Glutamatergic neuron (in vitro differentiated cells): ENCODE results near the gene SLC10A1. TPM values are rescaled to one million over a fixed set of nuclear protein-coding genes. Genes with fewer than 3 reads are reported as not detected.
A peak's percentile ranks its signal among the peaks of the same experiment; 100 is the strongest.

Experiments
- DNase-seq: peaks from one replicate; pipeline ENCODE4 v3.0.0; 2022
- H3K27ac Mint-ChIP-seq: one replicate; pipeline ENCODE4 v1.8.0; 2020; ENCODE audit warnings: mild to moderate bottlenecking, mixed read lengths, inconsistent platforms; ENCODE audit not compliant: unreplicated experiment
- H3K27me3 Mint-ChIP-seq: one replicate; pipeline ENCODE4 v1.8.0; 2020; ENCODE audit warnings: mild to moderate bottlenecking, moderate library complexity, mixed read lengths, inconsistent platforms; ENCODE audit not compliant: unreplicated experiment
- H3K36me3 Mint-ChIP-seq: one replicate; pipeline ENCODE4 v1.8.0; 2020; ENCODE audit warnings: mild to moderate bottlenecking, mixed read lengths, inconsistent platforms; ENCODE audit not compliant: unreplicated experiment
- H3K4me1 Mint-ChIP-seq: one replicate; pipeline ENCODE4 v1.8.0; 2020; ENCODE audit warnings: mild to moderate bottlenecking, low read depth, mixed read lengths, inconsistent platforms; ENCODE audit not compliant: unreplicated experiment
- H3K4me3 Mint-ChIP-seq: one replicate; pipeline ENCODE4 v1.8.0; 2020; ENCODE audit warnings: mild to moderate bottlenecking, mixed read lengths, inconsistent platforms; ENCODE audit not compliant: unreplicated experiment
- H3K9me3 Mint-ChIP-seq: one replicate; pipeline ENCODE4 v1.8.0; 2020; ENCODE audit warnings: mild to moderate bottlenecking, moderate library complexity, mixed read lengths, inconsistent platforms; ENCODE audit not compliant: unreplicated experiment
- CTCF ChIP-seq: fragments of 200-600 bp; sonication (generic); IDR thresholded peaks from one replicate; pipeline ENCODE4 v1.5.0; 2021; ENCODE audit not compliant: partially characterized antibody, unreplicated experiment
- total RNA-seq: library from RNA; stranded (reverse); fragmentation: NEBNext Ultra II Directional; extraction: Animal tissue kit (Norgen Biotek cat#: 25700); gene quantifications from one replicate; pipeline ENCODE4 v1.2.1, GENCODE V29; 2021; ENCODE audit not compliant: unreplicated experiment

Gene SLC10A1
- total RNA-seq, 1 donor from 2014 or later = not detected

GRCh38 chr14:69827560-69827959, 30.5 kb upstream of the SLC10A1 start:
- peaks cover 1% of the 10 kb centered on the region for H3K27me3 Mint-ChIP-seq
- H3K36me3 Mint-ChIP-seq = no peaks in the 10 kb centered on the region
- H3K27ac Mint-ChIP-seq = no peak overlapping the region
- TF ChIP-seq CTCF = no peak
- no peaks in the 10 kb centered on the region for H3K9me3 Mint-ChIP-seq
- DNase-seq = no peak
- H3K4me3 Mint-ChIP-seq = no peak overlapping the region
- no peaks in the 10 kb centered on the region for H3K4me1 Mint-ChIP-seq

- Mint-ChIP-seq H3K4me3 (no peak overlapping the region), H3K27me3 (no peaks in the 10 kb centered on the region), H3K9me3 (no peaks in the 10 kb centered on the region), H3K36me3 (no peaks in the 10 kb centered on the region), H3K27ac (no peak overlapping the region), H3K4me1 (no peaks in the 10 kb centered on the region)
- no peak for TF ChIP-seq CTCF
- DNase-seq = no peak
Measured at GRCh38 chr14:69822456-69822855, 25.4 kb upstream of the SLC10A1 start.

- H3K9me3 Mint-ChIP-seq = no peaks in the 10 kb centered on the region
- H3K27me3 Mint-ChIP-seq = no peaks in the 10 kb centered on the region
- H3K4me1 Mint-ChIP-seq = no peaks in the 10 kb centered on the region
- H3K36me3 Mint-ChIP-seq = no peaks in the 10 kb centered on the region
- TF ChIP-seq CTCF = no peak
- H3K27ac Mint-ChIP-seq = no peak overlapping the region
- no peak overlapping the region for H3K4me3 Mint-ChIP-seq
- DNase-seq = no peak
Measured at GRCh38 chr14:69820991-69821390, 23.9 kb upstream of the SLC10A1 start.

- DNase-seq = no peak
- Mint-ChIP-seq H3K36me3 (no peaks in the 10 kb centered on the region), H3K4me1 (no peaks in the 10 kb centered on the region), H3K27ac (no peak overlapping the region), H3K4me3 (no peak overlapping the region), H3K9me3 (no peaks in the 10 kb centered on the region), H3K27me3 (no peaks in the 10 kb centered on the region)
- TF ChIP-seq CTCF = no peak
Measured at GRCh38 chr14:69819607-69820006, 22.6 kb upstream of the SLC10A1 start.

GRCh38 chr14:69818758-69819191, 21.7 kb upstream of the SLC10A1 start:
- Mint-ChIP-seq H3K4me1 (no peaks in the 10 kb centered on the region), H3K4me3 (no peak overlapping the region), H3K27ac (no peak overlapping the region), H3K9me3 (no peaks in the 10 kb centered on the region), H3K27me3 (no peaks in the 10 kb centered on the region), H3K36me3 (no peaks in the 10 kb centered on the region)
- peak; percentile 48 for DNase-seq
- peak; percentile 98 for TF ChIP-seq CTCF
